ENCODE results near the gene HOXB4. TPM values are rescaled to one million over a fixed set of nuclear protein-coding genes. Genes with fewer than 3 reads are reported as not detected.
A peak's percentile ranks its signal among the peaks of the same experiment; 100 is the strongest.

HOXB4 gene
- total RNA-seq, 1 experiment from 2014 or later: 2.0 TPM

GRCh38 chr17:48594538-48595277 lies 16.6 kb upstream of the HOXB4 start:
- ChIA-PET POLR2A (ENCODE audit: unreplicated experiment) (no interaction called here), CTCF (interaction anchor here (0.6 kb wide), 1 partner anchor 435 kb away, joined by 10 read pairs; no protein-coding TSS in a partner anchor)
- no peak for DNase-seq
- Histone ChIP-seq H3K9me2 (ENCODE audit: insufficient read depth) (no peaks in the 10 kb centered on the region), H3K79me2 (ENCODE audit: low read depth) (peaks cover 31% of the 10 kb centered on the region), H3K36me3 (ENCODE audit: low read depth) (peaks cover 7% of the 10 kb centered on the region), H4K20me1 (ENCODE audit: insufficient read depth) (peaks cover 13% of the 10 kb centered on the region), H3K9me3 (ENCODE audit: insufficient read depth, low read depth) (no peaks in the 10 kb centered on the region), H3K4me3 (no peak overlapping the region), H3F3A (ENCODE audit: insufficient read depth, low read depth) (0 out of 2 replicates have a peak, but pooled peaks cover 5% of the 10 kb centered on the region), H2AFZ (no peak overlapping the region), H3K27me3 (ENCODE audit: insufficient read depth, low read depth) (no peaks in the 10 kb centered on the region), H3K4me1 (replicated peaks; ENCODE audit: insufficient read depth) (no peaks in the 10 kb centered on the region), H3K27ac (no peak overlapping the region), H3K4me2 (no peak overlapping the region)
- BruUV-seq (replicated peaks): no TSS peak
- intact Hi-C loops (cut with micrococcal nuclease; ENCODE audit: unreplicated experiment): no loop called here
- TF ChIP-seq CTCF (conservative IDR thresholded peaks at IDR 0.05) (no peak), EZH2 (IDR thresholded peaks at IDR 0.05; ENCODE audit: low read depth) (no peak)

- Histone ChIP-seq H3K4me1 (replicated peaks; ENCODE audit: insufficient read depth) (no peaks in the 10 kb centered on the region), H3K4me2 (no peak overlapping the region), H3K27ac (no peak overlapping the region), H3K9me3 (ENCODE audit: insufficient read depth, low read depth) (no peaks in the 10 kb centered on the region), H2AFZ (no peak overlapping the region), H3K9me2 (ENCODE audit: insufficient read depth) (no peaks in the 10 kb centered on the region), H3K79me2 (ENCODE audit: low read depth) (peaks cover 24% of the 10 kb centered on the region), H3K27me3 (ENCODE audit: insufficient read depth, low read depth) (no peaks in the 10 kb centered on the region), H4K20me1 (ENCODE audit: insufficient read depth) (peaks cover 7% of the 10 kb centered on the region), H3F3A (ENCODE audit: insufficient read depth, low read depth) (0 out of 2 replicates have a peak, but pooled peaks cover 5% of the 10 kb centered on the region), H3K36me3 (ENCODE audit: low read depth) (peaks cover 7% of the 10 kb centered on the region), H3K4me3 (no peak overlapping the region)
- no TSS peak for BruUV-seq (replicated peaks)
- intact Hi-C loops (cut with micrococcal nuclease; ENCODE audit: unreplicated experiment): no loop called here
- peak; percentile 66 for TF ChIP-seq CTCF (conservative IDR thresholded peaks at IDR 0.05)
- no peak for TF ChIP-seq EZH2 (IDR thresholded peaks at IDR 0.05; ENCODE audit: low read depth)
- no peak for DNase-seq
- ChIA-PET POLR2A (ENCODE audit: unreplicated experiment) (no interaction called here), CTCF (interaction anchor here (0.6 kb wide), 1 partner anchor 436 kb away, joined by 10 read pairs; no protein-coding TSS in a partner anchor)
Observed at GRCh38 chr17:48593840-48594537, 15.8 kb upstream of the HOXB4 start.

GRCh38 chr17:48593126-48593829 lies 15.1 kb upstream of the HOXB4 start, which contains the start of gene HOXB5:
Gene HOXB5 (minus strand): TSS chr17:48593779. CDS start chr17:48593682, 97 bp downstream.
- peaks cover 17% of the 10 kb centered on the region for H3K79me2 ChIP-seq (ENCODE audit: low read depth)
- no peak within 1 kb of the TSS for H3K4me3 ChIP-seq
- ChIA-PET POLR2A (ENCODE audit: unreplicated experiment) (interaction anchor here (0.7 kb wide), 1 partner anchor 410 kb away, joined by 3 read pairs; no protein-coding TSS in a partner anchor), CTCF (no interaction called here)
- H3F3A ChIP-seq (ENCODE audit: insufficient read depth, low read depth): peaks cover 5% of the 10 kb centered on the region; the same call in 1 of the 2 replicates
- H3K27ac ChIP-seq: no peak within 1 kb of the TSS
- H4K20me1 ChIP-seq (ENCODE audit: insufficient read depth): no peaks in the 10 kb centered on the region; the same call in none of the 2 replicates
- H3K27me3 ChIP-seq (ENCODE audit: insufficient read depth, low read depth): no peaks in the 10 kb centered on the region
- no peak for DNase-seq
- no peaks in the 10 kb centered on the region for H3K9me3 ChIP-seq (ENCODE audit: insufficient read depth, low read depth)
- intact Hi-C loops (cut with micrococcal nuclease; ENCODE audit: unreplicated experiment): no loop called here
- H3K4me1 ChIP-seq (replicated peaks; ENCODE audit: insufficient read depth): no peaks in the 10 kb centered on the region
- no peak for TF ChIP-seq EZH2 (IDR thresholded peaks at IDR 0.05; ENCODE audit: low read depth)
- no peak for TF ChIP-seq CTCF (conservative IDR thresholded peaks at IDR 0.05)
- H2AFZ ChIP-seq: no peak within 1 kb of the TSS
- BruUV-seq (replicated peaks): no TSS peak
- peaks cover 7% of the 10 kb centered on the region for H3K36me3 ChIP-seq (ENCODE audit: low read depth)
- H3K4me2 ChIP-seq: no peak within 1 kb of the TSS
- no peaks in the 10 kb centered on the region for H3K9me2 ChIP-seq (ENCODE audit: insufficient read depth)

Data from PC-9 (cell line).